HG03457 (cell line): Measurements from ENCODE around the gene KLK3.

Experiments used
- ATAC-seq: cut with Tn5 transposase; IDR thresholded peaks from one replicate; pipeline ENCODE4 v1.9.1; 2021; ENCODE audit warnings: moderate number of reproducible peaks; ENCODE audit not compliant: unreplicated experiment

The KLK3 gene

DNA sequence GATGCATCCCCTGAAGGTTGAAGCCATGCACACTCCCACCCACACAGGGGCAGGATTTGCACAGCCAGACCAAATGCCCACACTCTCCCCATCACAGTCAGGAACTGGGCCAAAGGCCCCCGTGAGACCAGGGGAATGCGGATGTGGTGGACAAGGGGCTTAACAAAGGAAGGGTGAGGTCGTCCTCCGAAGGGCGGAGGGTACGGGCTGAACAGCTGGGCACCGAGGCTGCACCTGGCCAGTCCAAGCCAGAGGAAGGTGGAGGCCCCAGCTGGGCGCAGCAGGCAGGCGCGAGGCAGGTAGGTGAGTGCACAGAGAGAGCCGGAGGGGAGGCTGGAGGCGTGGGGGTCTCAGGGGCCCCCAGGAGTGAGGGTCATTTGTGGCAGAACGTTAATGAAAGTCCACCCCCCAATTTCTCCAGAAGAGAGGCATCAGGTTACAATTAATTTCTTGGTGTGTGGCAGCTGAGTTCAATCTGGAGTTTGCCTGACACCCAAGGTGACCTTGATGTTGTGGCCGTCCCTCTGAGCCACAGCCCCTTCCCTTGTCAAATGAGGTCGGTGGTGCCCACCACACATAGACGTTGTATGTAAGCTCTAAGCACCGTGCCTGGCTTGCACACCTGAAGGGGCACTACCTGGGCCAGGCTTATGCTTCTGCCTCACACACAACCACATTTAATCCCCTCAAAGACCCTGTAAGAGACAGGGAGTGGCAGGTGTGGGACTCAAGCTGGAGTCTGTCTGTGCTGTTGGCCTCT is 24.3 kb upstream of the KLK3 start:
- ATAC-seq: no peak

DNA sequence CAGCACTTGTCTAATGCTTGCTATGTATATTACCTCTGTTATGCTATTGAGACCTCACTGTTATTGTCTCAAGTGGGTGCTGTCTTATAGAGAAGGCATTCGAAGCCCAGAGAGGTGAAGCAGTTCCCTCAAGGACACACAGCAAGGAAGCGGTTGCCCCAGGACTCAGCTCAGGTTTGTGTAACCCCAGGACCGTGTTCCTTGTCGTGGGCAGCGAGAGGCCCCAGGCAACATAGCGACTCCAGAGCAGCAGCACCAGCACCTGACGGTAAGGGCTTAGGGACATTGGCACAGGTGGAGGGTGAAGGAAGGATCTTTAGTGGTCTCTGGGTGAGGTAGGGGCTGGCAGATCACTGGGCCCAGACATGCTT is 23.7 kb upstream of the KLK3 start:
- ATAC-seq: no peak

DNA sequence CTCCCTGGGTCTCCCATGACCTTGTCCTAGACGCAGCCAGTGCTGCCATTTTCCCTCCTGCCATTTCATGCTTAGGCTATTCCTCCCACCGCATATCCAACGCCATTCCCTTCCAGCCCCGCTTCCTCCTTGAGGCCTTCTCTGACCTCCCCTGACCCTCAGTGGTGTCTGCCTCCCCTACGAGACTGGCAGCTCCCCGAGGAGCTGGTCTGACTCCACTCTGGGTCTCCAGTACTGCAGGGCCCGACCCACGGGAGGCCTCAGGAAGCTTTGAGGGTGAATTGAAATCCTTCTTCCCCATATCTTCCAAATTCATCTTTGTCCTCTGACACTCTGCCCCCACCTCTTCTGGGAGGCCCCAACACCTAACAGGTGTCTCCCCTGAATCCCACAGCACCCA is 22.0 kb upstream of the KLK3 start:
- ATAC-seq: no peak

DNA sequence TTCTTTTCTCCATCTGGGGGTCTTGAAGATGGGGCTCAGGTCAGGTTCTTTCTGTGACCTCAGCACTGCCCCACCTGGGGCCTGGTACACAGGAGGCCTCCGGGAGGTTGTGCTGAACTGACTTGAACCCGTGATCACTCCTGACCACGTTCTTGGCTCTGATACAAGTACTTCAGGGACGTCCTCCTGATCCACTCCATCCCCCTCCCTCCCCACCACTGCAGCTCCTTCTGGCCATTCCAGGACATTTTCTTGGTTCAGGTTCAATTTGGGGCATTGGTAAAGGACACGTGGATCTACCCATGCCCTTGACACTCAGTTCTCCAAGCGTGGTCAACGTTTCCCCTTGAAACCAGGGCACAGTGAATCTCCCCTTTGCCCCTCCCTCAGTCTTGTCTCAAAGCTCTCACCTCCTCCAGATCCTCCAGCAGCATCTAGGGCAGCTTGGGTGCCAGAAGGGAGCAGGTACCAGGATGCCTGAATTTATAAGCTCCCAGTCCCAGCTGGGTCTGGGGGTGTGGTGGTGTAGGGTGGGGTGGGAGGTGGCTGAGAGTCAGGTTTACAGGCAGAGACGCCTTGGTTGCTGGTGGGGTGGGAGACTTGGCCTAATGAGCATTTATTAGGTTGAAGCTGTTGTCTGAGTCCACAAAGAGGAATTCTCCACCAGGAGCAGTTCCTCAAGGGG is 21.5 kb upstream of the KLK3 start, which contains the start of gene KLK15:
Gene KLK15 (minus strand): TSS at position 458 of the 685 bp plus-strand sequence. CDS start 2,082 bp downstream, outside the sequence.
- no peak for ATAC-seq

DNA sequence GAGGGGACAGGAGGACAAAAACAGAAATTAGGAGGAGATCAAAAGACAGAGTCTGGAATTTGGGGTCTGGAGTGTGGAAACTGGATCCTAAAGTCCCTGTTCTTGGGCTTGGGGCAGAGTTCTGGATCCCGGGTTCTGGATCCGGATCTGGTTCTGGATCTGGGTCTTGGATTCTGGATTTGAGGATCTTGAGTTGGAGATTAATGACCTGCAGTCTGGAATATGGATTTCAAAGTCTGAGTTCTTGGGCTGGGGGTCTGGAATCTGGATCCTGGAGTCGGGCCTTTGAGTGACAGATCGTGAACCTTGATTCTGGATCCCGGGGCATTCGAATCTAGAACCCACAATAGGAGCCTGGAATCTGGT is 20.9 kb upstream of the KLK3 start:
- no peak for ATAC-seq

DNA sequence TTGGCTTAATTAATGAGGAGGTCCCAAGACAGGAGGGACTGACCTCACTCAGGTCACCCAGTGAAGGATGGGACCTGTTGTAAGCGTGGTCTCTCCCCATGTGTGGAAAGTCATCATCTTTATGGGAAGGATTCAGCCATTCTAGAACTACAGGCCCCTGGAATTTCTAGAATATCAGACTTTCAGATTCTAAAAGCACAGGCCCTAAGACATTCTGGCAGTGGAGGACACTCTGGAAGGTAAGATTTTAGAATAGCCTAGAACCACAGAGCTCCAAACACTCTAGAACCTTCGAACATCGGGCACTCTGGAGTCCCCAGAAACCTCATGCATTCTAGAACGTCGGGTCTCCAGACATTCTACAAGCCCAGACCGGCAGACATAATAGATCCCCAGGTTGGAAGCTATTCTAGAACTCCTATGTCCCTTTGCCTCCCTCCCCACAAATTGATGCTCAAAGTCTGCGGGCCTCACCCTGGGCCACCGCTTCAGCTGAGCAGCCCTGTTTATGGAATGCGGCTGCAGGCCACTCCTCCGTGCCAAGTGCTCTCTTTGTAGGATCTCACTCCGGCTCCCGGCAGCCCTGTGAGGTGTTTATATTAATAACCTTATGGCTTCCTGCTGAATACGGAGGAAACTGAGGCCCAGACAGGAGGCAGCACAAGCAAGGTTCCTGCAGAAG is 19.5 kb upstream of the KLK3 start:
- ATAC-seq: no peak

DNA sequence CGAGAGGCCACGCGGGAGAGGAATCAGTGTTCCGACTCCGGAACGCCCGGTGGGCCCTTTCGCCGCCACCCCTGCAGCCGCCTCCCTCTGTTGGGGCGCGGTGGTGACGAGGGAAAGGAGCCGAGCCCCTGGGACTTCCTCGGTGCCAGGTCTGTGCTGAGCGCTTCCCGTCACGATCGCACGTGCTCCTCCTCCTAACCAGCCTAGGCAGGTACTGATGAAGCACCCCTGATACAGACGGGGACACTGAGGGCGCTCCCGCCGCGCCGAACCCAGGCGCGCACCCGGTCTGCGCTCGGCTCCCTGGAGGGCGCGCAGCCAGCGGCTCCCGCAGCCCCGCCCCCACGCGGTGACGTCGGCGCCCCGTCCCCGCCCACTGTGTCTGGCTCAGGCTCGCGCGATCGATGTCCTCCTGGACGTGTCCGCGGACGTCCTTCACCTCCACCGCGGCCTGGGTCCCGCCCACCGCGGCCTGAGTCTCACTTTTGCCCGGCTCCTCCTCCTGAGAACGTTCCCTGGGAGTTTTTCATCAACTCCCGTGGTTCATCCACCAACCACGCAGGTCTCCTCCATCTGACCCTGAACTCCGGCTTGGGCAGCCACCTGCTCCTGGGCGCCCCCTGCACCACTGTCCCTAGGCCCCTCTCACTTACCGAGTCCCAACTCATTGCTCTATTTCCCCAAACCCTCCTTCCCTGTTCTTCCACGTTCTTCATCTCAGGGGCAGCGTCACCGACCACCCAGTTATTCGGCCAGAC is 18.8 kb upstream of the KLK3 start:
- no peak for ATAC-seq

DNA sequence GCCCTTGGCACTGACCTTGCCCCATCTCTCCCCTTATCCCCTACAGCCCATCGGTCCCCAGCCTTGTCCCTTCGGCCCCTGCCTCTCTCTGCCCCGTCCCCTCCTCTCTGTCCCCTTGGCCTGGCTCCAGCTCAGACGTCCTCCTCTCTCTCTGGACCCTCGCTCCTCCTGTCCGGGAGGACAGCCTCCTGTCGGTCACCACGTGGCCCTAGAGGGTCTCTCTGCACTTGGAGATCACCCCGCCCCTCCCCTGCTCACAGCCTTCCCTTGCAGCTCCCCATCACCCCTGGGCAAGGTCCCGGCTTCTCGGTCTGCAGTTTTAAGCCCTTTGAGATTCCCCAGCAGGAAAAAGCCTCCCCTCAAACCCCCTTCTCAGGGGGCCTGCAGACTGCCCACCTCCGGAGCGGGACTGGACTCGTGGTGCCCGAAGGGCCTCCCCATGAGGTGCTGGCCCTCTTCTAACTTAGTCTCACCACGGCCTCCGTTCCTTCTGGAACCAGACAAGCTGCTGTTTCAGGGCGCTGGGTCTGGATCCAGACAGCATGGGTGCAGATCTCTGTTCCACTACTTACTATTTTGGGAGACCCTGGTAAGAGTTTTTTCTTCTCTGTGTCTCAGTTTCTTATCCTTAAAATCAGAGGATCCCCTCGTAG is 18.0 kb upstream of the KLK3 start:
- ATAC-seq: no peak

DNA sequence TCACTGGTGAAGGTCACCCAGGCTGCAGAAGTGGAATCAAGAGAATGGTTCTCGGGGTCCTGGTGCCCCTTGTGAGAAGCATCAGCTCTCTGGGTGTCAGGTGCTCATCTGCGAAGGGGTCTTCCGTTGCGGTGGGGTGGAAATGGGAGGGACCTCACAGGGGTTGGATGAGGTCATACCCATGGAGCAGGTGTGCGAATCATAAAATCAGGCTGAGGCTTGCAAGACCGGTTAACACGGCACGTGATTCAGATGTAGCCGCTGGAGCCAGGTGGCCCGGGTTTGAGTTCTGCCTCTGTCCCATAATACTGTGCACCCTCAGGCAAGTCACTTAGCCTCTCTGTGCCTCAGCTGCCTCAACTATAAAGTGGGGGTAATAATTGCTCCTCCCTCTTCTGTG is 17.4 kb upstream of the KLK3 start:
- ATAC-seq: no peak

DNA sequence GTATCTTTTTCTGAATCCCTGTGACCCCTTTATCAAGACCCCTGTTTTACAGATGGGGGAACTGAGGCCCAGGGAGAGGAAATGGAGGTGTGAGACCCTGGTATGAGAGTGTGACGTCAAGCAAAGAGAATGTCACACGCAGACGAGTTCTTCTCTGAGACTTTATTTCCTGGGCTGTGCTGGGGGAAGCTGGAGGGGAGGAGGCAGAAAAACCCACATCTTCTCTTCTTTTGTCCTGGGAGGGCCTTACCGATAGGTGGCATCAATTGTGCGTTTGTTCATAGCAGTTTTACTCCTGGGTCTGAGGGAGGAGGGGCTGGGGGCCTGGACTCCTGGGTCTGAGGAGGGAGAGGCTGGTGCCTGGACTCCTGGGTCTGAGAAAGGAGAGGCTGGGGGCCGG is 16.5 kb upstream of the KLK3 start:
- no peak for ATAC-seq

DNA sequence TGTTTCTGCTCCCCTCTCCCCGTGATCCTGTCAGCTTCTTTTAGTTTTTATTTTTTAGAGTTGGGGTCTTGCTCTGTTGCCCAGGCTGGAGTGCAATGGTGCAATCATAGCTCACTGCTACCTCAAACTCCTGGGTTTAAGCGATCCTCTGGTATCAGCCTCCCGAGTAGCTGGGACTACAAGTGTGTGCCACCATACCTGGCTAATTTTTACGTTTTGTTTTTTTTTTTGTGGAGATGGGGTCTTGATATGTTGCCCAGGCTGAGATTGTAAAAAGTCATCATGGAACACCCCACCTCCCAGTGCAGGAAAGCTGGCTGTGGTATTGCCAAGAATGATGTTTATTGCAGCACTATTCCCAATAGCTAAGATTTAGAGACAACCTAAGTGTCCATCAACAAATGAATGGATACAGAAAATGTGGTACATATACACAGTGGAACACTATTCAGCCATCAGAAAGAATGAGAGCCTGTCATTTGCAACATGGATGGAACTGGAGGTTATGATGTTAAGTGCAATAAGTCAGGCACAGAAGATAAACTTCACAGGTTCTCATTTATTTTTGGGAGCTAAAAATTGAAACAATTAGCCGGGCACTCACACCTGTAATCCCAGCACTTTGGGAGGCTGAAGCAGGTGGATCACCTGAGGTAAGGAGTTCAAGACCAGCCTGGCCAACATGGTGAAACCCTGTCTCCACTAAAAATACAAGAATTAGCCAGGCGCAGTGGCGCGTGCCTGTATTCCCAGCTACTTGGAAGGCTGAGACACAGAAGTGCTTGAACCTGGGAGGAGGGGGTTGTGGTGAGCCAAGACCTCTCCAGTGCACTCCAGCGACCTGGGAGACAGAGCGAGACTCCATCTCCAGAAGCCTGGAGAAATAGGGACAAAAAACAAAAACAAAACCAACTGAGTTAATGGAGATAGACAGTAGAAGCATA is 14.7 kb upstream of the KLK3 start:
- ATAC-seq: no peak

DNA sequence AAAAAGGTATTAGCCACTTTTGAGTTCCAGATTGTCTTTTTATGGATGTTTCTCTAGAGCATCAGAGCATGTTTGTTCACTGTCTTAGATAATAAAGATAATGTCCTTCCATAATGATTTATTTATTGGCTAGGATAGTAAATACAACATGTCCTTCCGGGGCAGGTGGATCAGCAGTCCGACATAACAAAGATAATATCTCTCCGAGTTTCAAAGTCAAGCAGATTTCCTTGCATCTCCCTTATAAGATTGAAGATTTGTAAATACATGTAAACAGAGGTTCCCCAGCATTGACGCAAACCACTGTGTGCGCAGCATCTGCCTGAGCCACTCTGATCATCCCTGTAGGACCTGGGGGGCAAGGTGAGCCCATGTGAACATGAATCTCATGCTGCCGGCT is 12.6 kb upstream of the KLK3 start:
- ATAC-seq: no peak

DNA sequence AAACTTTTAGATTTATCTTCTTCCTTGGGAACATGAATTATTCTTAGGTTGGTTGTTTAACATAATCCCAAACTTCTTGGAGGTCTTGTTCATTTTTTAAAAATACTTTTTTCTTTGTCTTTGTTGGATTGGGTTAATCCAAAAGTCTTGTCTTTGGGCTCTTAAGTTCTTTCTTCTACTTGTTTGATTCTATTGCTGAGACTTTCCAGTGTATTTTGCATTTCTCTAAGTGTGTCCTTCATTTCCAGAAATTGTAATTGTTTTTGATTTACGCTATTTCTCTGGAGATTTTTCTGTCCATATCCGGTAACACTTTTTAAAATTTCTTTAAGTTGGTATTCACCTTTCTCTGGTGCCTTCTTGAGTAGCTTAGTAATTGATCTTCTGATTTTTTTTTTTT is 11.5 kb upstream of the KLK3 start:
- ATAC-seq: no peak

DNA sequence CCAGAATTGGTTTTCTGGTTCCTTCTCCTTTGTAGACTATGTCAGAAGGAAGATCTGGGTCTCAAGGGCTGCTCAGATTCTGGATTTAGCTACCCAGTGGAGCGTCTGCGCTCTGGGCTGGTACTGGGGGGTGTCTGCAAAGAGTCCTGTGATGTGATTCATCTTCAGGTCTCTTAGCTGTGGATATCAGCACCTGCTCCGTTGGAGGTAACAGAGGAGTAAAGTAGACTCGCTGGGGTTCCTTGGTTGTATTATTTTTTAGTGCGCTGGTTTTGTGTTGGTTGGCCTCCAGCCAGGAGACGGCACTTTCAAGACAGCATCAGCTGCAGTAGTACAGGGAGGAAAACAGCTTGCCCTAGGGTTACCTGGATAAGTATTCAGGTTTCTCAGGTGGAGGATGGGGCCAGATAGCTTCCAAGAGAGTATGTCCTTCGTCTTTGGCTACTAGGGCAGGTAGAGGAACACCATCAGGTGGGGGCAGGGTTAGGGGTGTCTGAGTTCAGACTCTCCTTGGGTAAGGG is 11.0 kb upstream of the KLK3 start:
- no peak for ATAC-seq

DNA sequence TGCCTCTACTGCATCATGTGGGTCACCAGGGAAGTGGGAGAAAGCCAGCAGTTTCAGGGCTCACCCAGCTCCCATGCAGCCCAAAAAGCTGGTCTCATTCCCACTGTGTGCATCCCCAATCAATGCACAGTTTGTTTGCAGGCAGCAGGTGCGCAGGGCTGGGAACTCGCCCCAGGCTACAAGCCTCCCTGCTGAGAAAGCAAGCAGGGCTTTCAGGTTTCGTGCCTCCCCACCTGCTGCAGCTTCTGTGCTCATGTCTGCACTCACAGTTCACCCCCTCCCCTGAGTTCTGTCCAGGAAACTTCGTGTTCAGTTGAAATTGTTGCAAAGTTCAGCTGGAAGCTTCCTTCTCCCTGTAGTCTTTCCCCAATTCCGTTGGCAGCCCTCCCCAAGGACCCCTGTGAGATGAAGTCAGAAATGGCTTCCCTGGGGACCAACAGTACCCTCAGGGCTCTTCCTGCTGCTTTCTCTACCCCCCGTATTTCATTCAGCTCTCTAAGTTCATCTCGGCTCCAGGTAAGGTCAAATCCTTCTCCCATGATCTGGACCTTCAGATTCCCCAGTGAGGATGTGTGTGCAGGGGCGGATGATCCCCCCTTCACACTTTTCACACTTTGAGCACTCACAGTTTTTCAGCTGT is 10.3 kb upstream of the KLK3 start:
- no peak for ATAC-seq

DNA sequence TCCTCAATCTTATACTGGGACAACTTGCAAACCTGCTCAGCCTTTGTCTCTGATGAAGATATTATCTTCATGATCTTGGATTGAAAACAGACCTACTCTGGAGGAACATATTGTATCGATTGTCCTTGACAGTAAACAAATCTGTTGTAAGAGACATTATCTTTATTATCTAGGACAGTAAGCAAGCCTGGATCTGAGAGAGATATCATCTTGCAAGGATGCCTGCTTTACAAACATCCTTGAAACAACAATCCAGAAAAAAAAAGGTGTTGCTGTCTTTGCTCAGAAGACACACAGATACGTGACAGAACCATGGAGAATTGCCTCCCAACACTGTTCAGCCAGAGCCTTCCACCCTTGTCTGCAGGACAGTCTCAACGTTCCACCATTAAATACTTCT is 4.0 kb upstream of the KLK3 start:
- ATAC-seq: no peak

DNA sequence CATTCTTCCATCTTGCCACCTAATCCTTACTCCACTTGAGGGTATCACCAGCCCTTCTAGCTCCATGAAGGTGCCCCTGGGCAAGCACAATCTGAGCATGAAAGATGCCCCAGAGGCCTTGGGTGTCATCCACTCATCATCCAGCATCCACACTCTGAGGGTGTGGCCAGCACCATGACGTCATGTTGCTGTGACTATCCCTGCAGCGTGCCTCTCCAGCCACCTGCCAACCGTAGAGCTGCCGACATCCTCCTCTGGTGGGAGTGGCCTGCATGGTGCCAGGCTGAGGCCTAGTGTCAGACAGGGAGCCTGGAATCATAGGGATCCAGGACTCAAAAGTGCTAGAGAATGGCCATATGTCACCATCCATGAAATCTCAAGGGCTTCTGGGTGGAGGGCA is 3.1 kb upstream of the KLK3 start:
- no peak for ATAC-seq

DNA sequence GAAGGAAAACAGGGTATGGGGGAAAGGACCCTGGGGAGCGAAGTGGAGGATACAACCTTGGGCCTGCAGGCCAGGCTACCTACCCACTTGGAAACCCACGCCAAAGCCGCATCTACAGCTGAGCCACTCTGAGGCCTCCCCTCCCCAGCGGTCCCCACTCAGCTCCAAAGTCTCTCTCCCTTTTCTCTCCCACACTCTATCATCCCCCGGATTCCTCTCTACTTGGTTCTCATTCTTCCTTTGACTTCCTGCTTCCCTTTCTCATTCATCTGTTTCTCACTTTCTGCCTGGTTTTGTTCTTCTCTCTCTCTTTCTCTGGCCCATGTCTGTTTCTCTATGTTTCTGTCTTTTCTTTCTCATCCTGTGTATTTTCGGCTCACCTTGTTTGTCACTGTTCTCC is 2.7 kb downstream of the KLK3 start:
- ATAC-seq: no peak

DNA sequence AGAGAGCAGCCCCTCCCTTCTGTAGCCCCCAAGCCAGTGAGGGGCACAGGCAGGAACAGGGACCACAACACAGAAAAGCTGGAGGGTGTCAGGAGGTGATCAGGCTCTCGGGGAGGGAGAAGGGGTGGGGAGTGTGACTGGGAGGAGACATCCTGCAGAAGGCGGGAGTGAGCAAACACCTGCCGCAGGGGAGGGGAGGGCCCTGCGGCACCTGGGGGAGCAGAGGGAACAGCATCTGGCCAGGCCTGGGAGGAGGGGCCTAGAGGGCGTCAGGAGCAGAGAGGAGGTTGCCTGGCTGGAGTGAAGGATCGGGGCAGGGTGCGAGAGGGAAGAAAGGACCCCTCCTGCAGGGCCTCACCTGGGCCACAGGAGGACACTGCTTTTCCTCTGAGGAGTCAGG is 4.2 kb downstream of the KLK3 start:
- ATAC-seq: no peak
